ENCODE measurements around the gene MBNL2. TPM values are rescaled to one million over a fixed set of nuclear protein-coding genes. Genes with fewer than 3 reads are reported as not detected.
A peak's percentile ranks its signal among the peaks of the same experiment; 100 is the strongest.

The MBNL2 gene
- total and polyA plus RNA-seq, 11 donors: 18.5 to 100 (median 81.4) TPM

DNA sequence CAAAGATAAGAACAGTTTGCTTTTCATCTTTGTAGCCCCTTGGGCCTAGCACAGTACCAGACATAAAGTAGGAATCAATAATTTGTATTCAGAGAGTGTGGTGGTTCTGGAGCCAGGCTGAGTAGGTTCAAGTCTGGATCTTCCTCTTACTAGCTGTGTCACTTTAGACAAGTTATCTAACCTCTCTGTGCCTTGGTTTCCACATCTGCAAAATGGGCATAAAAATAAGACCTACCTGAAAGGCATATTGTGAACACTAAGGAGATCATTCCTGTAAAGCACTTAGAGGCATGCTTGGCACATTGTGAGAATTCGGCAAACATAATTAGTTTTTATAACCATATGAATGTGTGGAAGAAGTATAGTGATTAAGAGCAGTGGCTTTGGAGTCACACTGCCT lies 95.8 kb downstream of the MBNL2 start:
- H3K4me1 ChIP-seq: peaks cover 0 to 95% (median 58%) of the 10 kb centered on the region in 12 donors
- no peaks in the 10 kb centered on the region for H3K9me3 ChIP-seq
- peak overlapping the region in 1 of 12 donors; percentile 63 for H3K27ac ChIP-seq
- WGBS, 4 donors: 71 to 92% (median 81%) methylated on average over 1 of the region's 1 CpG
- intact Hi-C loops (cut with DNase I): loop anchor here in 1 of 10 donors (5.0 kb wide), 1 partner anchor 76 kb away; no protein-coding TSS in a partner anchor
- no peak for DNase-seq
- TF ChIP-seq POLR2A (IDR thresholded peaks at IDR 0.05) (no peak), CTCF (IDR thresholded peaks at IDR 0.05) (no peak)
- ATAC-seq: no peak
- H3K4me3 ChIP-seq: no peak overlapping the region
- H3K36me3 ChIP-seq: no peaks in the 10 kb centered on the region
- no peaks in the 10 kb centered on the region for H3K27me3 ChIP-seq

DNA sequence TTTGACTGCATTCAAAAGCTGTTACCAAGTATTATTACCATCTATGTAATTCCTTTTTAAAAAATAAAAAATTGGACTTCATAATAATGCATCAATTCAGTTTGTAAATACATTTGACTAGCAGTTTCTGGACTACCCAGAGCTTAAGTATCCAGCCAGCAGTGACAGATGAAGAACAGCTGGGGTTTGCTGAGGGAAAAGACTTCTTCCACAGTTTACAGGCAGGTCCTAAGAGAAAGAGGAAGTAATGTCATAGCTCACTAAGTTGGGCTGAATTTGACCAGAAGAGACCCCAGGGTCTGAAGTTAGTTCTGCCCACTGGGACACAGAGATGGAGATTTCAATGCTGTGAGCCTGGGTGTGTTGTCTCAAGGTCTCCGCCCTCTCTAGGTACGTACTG lies 96.4 kb downstream of the MBNL2 start:
- WGBS, 4 donors: 65 to 83% (median 71%) methylated on average over 2 of the region's 2 CpGs
- no peak overlapping the region for H3K4me3 ChIP-seq
- intact Hi-C loops (cut with DNase I): loop anchor here in 1 of 10 donors (5.0 kb wide), 1 partner anchor 76 kb away; no protein-coding TSS in a partner anchor
- TF ChIP-seq POLR2A (IDR thresholded peaks at IDR 0.05) (no peak), CTCF (IDR thresholded peaks at IDR 0.05) (no peak)
- H3K36me3 ChIP-seq: no peaks in the 10 kb centered on the region
- no peak for DNase-seq
- peak in 2 of 4 donors; percentile 8 to 29 for ATAC-seq
- H3K4me1 ChIP-seq: peaks cover 0 to 95% (median 59%) of the 10 kb centered on the region in 12 donors
- no peaks in the 10 kb centered on the region for H3K27me3 ChIP-seq
- no peaks in the 10 kb centered on the region for H3K9me3 ChIP-seq
- H3K27ac ChIP-seq: peak overlapping the region in 10 of 12 donors; percentile 17 to 63 (median 48)

DNA sequence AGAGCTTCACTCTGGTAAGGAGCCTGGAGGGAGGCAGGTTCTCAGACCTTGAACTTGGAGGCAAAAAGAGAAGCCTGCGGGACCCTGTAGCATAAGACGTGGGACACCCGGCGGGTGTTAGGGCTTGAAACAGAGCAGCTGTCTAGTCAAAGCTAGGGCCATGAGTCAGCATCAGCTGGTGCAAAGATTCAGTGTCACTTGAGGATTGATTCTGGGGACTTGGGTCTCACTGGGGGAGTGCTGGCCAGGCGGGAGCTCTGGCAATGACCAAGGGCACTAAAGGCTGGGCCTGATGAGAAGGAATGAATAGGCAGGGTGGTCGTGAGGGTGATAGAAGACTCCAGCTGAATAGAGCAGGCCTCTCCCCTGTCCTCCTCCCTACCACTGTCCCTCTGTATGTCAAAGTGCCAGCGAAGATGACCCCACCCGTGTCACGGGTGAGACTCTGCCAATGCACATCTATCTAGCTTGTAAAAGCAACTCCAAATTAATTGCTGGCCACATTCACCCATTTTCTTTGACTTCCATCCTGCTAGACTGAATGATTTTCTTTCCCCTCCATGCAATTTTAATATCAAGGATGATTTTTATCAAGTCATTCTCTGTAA lies 97.1 kb downstream of the MBNL2 start:
- intact Hi-C loops (cut with DNase I): loop anchor here in 1 of 10 donors (5.0 kb wide), 1 partner anchor 77 kb away; no protein-coding TSS in a partner anchor
- Histone ChIP-seq H3K27ac (peak overlapping the region in 10 of 12 donors; percentile 17 to 63 (median 48)), H3K9me3 (no peaks in the 10 kb centered on the region), H3K27me3 (no peaks in the 10 kb centered on the region), H3K36me3 (no peaks in the 10 kb centered on the region), H3K4me3 (no peak overlapping the region), H3K4me1 (peaks cover 0 to 95% (median 63%) of the 10 kb centered on the region in 12 donors)
- DNase-seq (peak in 3 of 5 donors; percentile 29 to 69 (median 57)), ATAC-seq (peak in 3 of 4 donors; percentile 52 to 63 (median 59))
- WGBS, 4 donors: 42 to 72% (median 60%) methylated on average over 9 of the region's 9 CpGs
- no peak for TF ChIP-seq POLR2A (IDR thresholded peaks at IDR 0.05)
- no peak for TF ChIP-seq CTCF (IDR thresholded peaks at IDR 0.05)

DNA sequence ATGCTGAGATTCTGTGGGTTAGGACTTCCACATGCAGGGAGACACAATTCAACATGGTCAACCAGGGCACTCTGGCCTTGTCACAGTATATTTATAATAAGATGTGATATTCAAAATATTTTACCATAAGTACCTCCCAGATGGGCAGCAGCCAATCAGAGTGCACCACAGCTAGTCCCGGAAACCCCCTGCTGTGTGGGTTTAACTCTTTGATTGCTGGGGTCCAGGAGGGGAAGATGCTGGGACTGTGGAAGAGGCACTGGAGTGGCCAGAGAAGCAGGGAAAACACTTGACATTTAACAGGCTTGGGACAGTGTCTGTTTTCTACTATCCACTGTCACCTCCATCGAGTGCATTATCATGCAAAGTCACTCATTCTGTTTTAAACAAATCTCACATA lies 99.0 kb downstream of the MBNL2 start:
- Histone ChIP-seq H3K27me3 (no peaks in the 10 kb centered on the region), H3K27ac (peak overlapping the region in 5 of 12 donors; percentile 19 to 63 (median 41)), H3K9me3 (no peaks in the 10 kb centered on the region), H3K4me3 (no peak overlapping the region), H3K4me1 (peaks cover 0 to 94% (median 61%) of the 10 kb centered on the region in 12 donors), H3K36me3 (no peaks in the 10 kb centered on the region)
- TF ChIP-seq POLR2A (IDR thresholded peaks at IDR 0.05): no peak
- no peak for TF ChIP-seq CTCF (IDR thresholded peaks at IDR 0.05)
- intact Hi-C loops (cut with DNase I): no loop called here
- WGBS, 4 donors: 7 to 19% (median 14%) methylated on average over 2 of the region's 2 CpGs
- DNase-seq (no peak), ATAC-seq (peak in 1 of 4 donors; percentile 3)
